Endothelial cell of umbilical vein (primary cell): ENCODE measurements around the gene MT1B. TPM values are rescaled to one million over a fixed set of nuclear protein-coding genes. Genes with fewer than 3 reads are reported as not detected.
A peak's percentile ranks its signal among the peaks of the same experiment; 100 is the strongest.

ENCODE experiments used
- BruUV-seq: library from RNA; stranded (reverse); fragments of 400-500 nt; replicated peaks from 2 replicates; lab custom pipeline; 2021; lab: Mats Ljungman, UMichigan
- CTCF ChIA-PET: fragments of 300-600, 350-600 bp; sonication (Branson Sonifier 250); formaldehyde crosslinking; loops from one replicate; lab custom pipeline; 2021; ENCODE audit warnings: antibody characterized with exemption, inconsistent platforms; lab: Charles Lee
- POLR2A ChIA-PET: fragments of 300-600, 350-600 bp; sonication (Branson Sonifier 250); formaldehyde crosslinking; loops from one replicate; lab custom pipeline; 2021; ENCODE audit warnings: antibody characterized with exemption, inconsistent platforms; lab: Charles Lee
- DNase-seq: peaks from one replicate; pipeline ENCODE4 v3.0.0-alpha.2; 2011; ENCODE audit warnings: low read depth, low spot score
- FAIRE-seq: peaks from 2 replicates; lab custom pipeline; 2011; peaks lifted over from hg19 to GRCh38; lab: Jason Lieb, UNC
- H2AFZ ChIP-seq: 2 replicates; pipeline ENCODE4 v1.6.0; 2012; ENCODE audit warnings: low read depth, low read length, control low read depth, inconsistent platforms
- H3K27ac ChIP-seq: 2 replicates; pipeline ENCODE4 v1.5.1; 2011; ENCODE audit warnings: low read depth, mild to moderate bottlenecking, control low read depth, low read length, moderate library complexity; ENCODE audit not compliant: insufficient read depth
- H3K27me3 ChIP-seq, 2 experiments: 2 replicates each; pipeline versions ENCODE4 v1.6.0 to v1.6.1; 2011; ENCODE audit warnings: low read length in 2 of 2, mixed read lengths in 1 of 2; ENCODE audit not compliant: control insufficient read depth in 2 of 2, insufficient read depth in 2 of 2
- H3K36me3 ChIP-seq, 2 experiments: 2 replicates in 1 of 2; 3 replicates in 1 of 2; pipeline ENCODE4 v1.5.1; 2011; ENCODE audit warnings: low read length in 2 of 2, mild to moderate bottlenecking in 1 of 2, moderate library complexity in 1 of 2; ENCODE audit not compliant: control insufficient read depth in 2 of 2, insufficient read depth in 2 of 2; ENCODE audit errors: extremely low read depth in 1 of 2
- H3K4me1 ChIP-seq: 3 replicates; pipeline ENCODE4 v1.5.1; 2011; ENCODE audit warnings: mild to moderate bottlenecking, low read length; ENCODE audit not compliant: control insufficient read depth, insufficient read depth; ENCODE audit errors: extremely low read depth
- H3K4me2 ChIP-seq: 2 replicates; pipeline ENCODE4 v1.6.1; 2011; ENCODE audit warnings: low read length, control low read depth, mixed read lengths; ENCODE audit not compliant: insufficient read depth
- H3K4me3 ChIP-seq, 3 experiments: fragments of 200-600 bp in 1 of 3; sonication (generic), shearing (Covaris generic) in 1 of 3; replicated peaks in 1 of 3; 2 replicates each; pipeline ENCODE4 v1.5.1; 2011 to 2016; ENCODE audit warnings: control low read depth in 3 of 3, low read length in 3 of 3, mild to moderate bottlenecking in 2 of 3, inconsistent platforms in 1 of 3, low read depth in 1 of 3, moderate library complexity in 1 of 3; ENCODE audit not compliant: insufficient read depth in 1 of 3
- H3K79me2 ChIP-seq: 2 replicates; pipeline ENCODE4 v1.6.0; 2012; ENCODE audit warnings: low read length, inconsistent platforms; ENCODE audit not compliant: control insufficient read depth, insufficient read depth
- H3K9ac ChIP-seq: replicated peaks from 2 replicates; pipeline ENCODE3; 2011; ENCODE audit warnings: low read length, control low read depth; ENCODE audit not compliant: insufficient read depth; ENCODE audit errors: extremely low read depth
- H3K9me1 ChIP-seq: replicated peaks from 3 replicates; pipeline ENCODE4 v1.6.0; 2011; ENCODE audit warnings: mild to moderate bottlenecking, low read length; ENCODE audit not compliant: control insufficient read depth, insufficient read depth; ENCODE audit errors: extremely low read depth
- H3K9me3 ChIP-seq: replicated peaks from 2 replicates; pipeline ENCODE4 v1.5.1; 2012; ENCODE audit warnings: low read length, inconsistent platforms; ENCODE audit not compliant: control insufficient read depth, insufficient read depth
- H4K20me1 ChIP-seq: replicated peaks from 2 replicates; pipeline ENCODE3; 2011; ENCODE audit warnings: mild to moderate bottlenecking, low read length; ENCODE audit not compliant: control insufficient read depth, insufficient read depth; ENCODE audit errors: extremely low read depth
- EZH2 ChIP-seq: IDR thresholded peaks from 2 replicates; pipeline ENCODE4 v1.6.1; 2012; ENCODE audit warnings: borderline replicate concordance, low read depth, mild to moderate bottlenecking, moderate library complexity, low read length, inconsistent platforms; ENCODE audit not compliant: severe bottlenecking
- FOS ChIP-seq: IDR thresholded peaks from 2 replicates; pipeline ENCODE4 v1.6.1; 2011; ENCODE audit warnings: mild to moderate bottlenecking, low read length, moderate library complexity, borderline replicate concordance; ENCODE audit not compliant: insufficient read depth
- GATA2 ChIP-seq: IDR thresholded peaks from 2 replicates; pipeline ENCODE4 v1.7.0; 2011; ENCODE audit warnings: low read depth, mild to moderate bottlenecking, moderate library complexity, mixed read lengths, low read length; ENCODE audit not compliant: insufficient read length, insufficient read depth
- JUN ChIP-seq: IDR thresholded peaks from 2 replicates; pipeline ENCODE4 v1.6.1; 2011; ENCODE audit warnings: borderline replicate concordance, low read depth; ENCODE audit not compliant: insufficient read length, insufficient read depth
- MYC ChIP-seq: IDR thresholded peaks from one replicate; pipeline ENCODE4 v1.6.1; 2011; ENCODE audit warnings: mild to moderate bottlenecking, low read depth, low read length
- POLR2A ChIP-seq: IDR thresholded peaks from 2 replicates; pipeline ENCODE4 v1.6.1; 2012; ENCODE audit warnings: low read depth, mild to moderate bottlenecking, control low read depth, low read length
- POLR2AphosphoS5 ChIP-seq: IDR thresholded peaks from 2 replicates; pipeline ENCODE4 v1.6.1; 2012; ENCODE audit warnings: low read depth, mild to moderate bottlenecking, control low read depth, low read length, moderate library complexity; ENCODE audit not compliant: insufficient read depth
- dilution Hi-C: fragments of 300-500 bp; cut with MboI; formaldehyde crosslinking; loops from one replicate; pipeline ENCODE4 v1.15.0; 2019; ENCODE audit warnings: low sequenced_read_pairs; ENCODE audit not compliant: extremely low pct_ligation_motif_present
- intact Hi-C: fragments of 100-400 bp; cut with micrococcal nuclease; formaldehyde crosslinking; loops from one replicate; pipeline ENCODE4 v1.10.0; 2022
- polyA plus RNA-seq, 4 experiments: library from polyadenylated mRNA; depleted of rRNA in 3 of 4; stranded (reverse) in 3 of 4; unstranded in 1 of 4; fragments of >200 nt; gene quantifications; 2 replicates each; pipeline versions ENCODE4 v1.2.1 to v1.2.3, GENCODE V29; 2011 to 2012; ENCODE audit warnings: missing spikeins in 1 of 4
- total RNA-seq: library from RNA; stranded (reverse); gene quantifications from 2 replicates; pipeline ENCODE4 v1.2.3, GENCODE V29; 2021
- TF ChIP-seq, protein P1 (sequence below), 2 donors: IDR thresholded peaks; 1 replicate in 1 of 2; 2 replicates in 1 of 2; pipeline ENCODE4 v1.5.1; 2011; ENCODE audit warnings: low read length in 2 of 2, mild to moderate bottlenecking in 2 of 2, moderate library complexity in 2 of 2, control low read depth in 1 of 2, inconsistent platforms in 1 of 2, low read depth in 1 of 2; ENCODE audit not compliant: insufficient read depth in 1 of 2; ENCODE audit errors: extremely low read depth in 1 of 2
- TF ChIP-seq, protein P2 (sequence below): IDR thresholded peaks from 2 replicates; pipeline ENCODE4 v1.6.1; 2011; ENCODE audit not compliant: insufficient read depth, insufficient read length

The MT1B gene
- total and polyA plus RNA-seq, 2 donors (not counting 3 experiments of a cell fraction or from before 2014, with no cell fraction given) = not detected

DNA sequence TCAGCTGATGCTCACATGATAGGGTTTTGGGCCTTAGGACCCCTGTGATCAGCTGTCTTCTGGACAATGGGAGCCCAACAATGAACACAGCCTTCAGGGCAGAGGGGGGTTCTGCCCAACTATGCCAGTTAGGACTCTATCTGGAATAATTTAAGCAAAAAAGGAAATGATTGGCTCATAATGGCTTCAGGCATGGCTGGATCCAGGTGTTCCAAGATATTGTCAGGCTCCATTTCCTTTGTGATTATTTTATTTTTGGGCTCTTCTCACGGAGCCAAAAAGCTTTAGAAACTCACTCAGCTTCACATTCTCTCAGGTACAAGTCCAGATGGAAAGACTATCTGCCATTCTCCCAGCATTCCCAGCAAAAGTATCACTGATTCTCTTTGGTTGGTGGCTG, 46.2 kb upstream of the MT1B start:
- H3K27me3 ChIP-seq = no peaks in the 10 kb centered on the region
- CTCF ChIA-PET = interaction anchor here (3.2 to 7.8 kb wide), 3 partner anchors 29 to 96 kb away, joined by 14 to 118 read pairs (median 113); no protein-coding TSS in a partner anchor
- no peaks in the 10 kb centered on the region for H3K9me1 ChIP-seq
- TF ChIP-seq POLR2AphosphoS5 (no peak), FOS (no peak), JUN (no peak), EZH2 (no peak), POLR2A (no peak), MYC (no peak), GATA2 (no peak)
- TF ChIP-seq, protein P1, sequence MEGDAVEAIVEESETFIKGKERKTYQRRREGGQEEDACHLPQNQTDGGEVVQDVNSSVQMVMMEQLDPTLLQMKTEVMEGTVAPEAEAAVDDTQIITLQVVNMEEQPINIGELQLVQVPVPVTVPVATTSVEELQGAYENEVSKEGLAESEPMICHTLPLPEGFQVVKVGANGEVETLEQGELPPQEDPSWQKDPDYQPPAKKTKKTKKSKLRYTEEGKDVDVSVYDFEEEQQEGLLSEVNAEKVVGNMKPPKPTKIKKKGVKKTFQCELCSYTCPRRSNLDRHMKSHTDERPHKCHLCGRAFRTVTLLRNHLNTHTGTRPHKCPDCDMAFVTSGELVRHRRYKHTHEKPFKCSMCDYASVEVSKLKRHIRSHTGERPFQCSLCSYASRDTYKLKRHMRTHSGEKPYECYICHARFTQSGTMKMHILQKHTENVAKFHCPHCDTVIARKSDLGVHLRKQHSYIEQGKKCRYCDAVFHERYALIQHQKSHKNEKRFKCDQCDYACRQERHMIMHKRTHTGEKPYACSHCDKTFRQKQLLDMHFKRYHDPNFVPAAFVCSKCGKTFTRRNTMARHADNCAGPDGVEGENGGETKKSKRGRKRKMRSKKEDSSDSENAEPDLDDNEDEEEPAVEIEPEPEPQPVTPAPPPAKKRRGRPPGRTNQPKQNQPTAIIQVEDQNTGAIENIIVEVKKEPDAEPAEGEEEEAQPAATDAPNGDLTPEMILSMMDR (IDR thresholded peaks at IDR 0.05; ENCODE audit: extremely low read depth in 1 of 2, insufficient read depth in 1 of 2, low read depth in 1 of 2, low read length in 2 of 2) = no peak
- TF ChIP-seq, protein P2, sequence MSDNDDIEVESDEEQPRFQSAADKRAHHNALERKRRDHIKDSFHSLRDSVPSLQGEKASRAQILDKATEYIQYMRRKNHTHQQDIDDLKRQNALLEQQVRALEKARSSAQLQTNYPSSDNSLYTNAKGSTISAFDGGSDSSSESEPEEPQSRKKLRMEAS = no peak
- dilution Hi-C loops = no loop called here
- DNase-seq (no peak), FAIRE-seq (no peak)
- peak overlapping the region; percentile 99 for H3K27ac ChIP-seq
- peak overlapping the region; percentile 77 for H3K4me2 ChIP-seq
- H3K4me1 ChIP-seq = peaks cover 35% of the 10 kb centered on the region
- H3K36me3 ChIP-seq = no peaks in the 10 kb centered on the region
- BruUV-seq = no TSS peak
- no peaks in the 10 kb centered on the region for H4K20me1 ChIP-seq
- intact Hi-C loops = no loop called here
- POLR2A ChIA-PET = interaction anchor here (3.4 kb wide), 1 partner anchor 20 kb away, joined by 20 read pairs; the partner anchor contains the start of gene MT1E
- no peaks in the 10 kb centered on the region for H3K9me3 ChIP-seq
- H3K79me2 ChIP-seq = peaks cover 12% of the 10 kb centered on the region
- H2AFZ ChIP-seq = no peak overlapping the region
- no peak overlapping the region for H3K4me3 ChIP-seq
- peak overlapping the region; percentile 77 for H3K9ac ChIP-seq
